ENCODE measurements around the gene LARGE1.

GRCh38 chr22:33906475-33906874, 13.8 kb downstream of the LARGE1 start:
- TF ChIP-seq, protein P1, sequence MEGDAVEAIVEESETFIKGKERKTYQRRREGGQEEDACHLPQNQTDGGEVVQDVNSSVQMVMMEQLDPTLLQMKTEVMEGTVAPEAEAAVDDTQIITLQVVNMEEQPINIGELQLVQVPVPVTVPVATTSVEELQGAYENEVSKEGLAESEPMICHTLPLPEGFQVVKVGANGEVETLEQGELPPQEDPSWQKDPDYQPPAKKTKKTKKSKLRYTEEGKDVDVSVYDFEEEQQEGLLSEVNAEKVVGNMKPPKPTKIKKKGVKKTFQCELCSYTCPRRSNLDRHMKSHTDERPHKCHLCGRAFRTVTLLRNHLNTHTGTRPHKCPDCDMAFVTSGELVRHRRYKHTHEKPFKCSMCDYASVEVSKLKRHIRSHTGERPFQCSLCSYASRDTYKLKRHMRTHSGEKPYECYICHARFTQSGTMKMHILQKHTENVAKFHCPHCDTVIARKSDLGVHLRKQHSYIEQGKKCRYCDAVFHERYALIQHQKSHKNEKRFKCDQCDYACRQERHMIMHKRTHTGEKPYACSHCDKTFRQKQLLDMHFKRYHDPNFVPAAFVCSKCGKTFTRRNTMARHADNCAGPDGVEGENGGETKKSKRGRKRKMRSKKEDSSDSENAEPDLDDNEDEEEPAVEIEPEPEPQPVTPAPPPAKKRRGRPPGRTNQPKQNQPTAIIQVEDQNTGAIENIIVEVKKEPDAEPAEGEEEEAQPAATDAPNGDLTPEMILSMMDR (IDR thresholded peaks at IDR 0.05; ENCODE audit: poor library complexity): no peak
- TF ChIP-seq EZH2phosphoT487 (IDR thresholded peaks at IDR 0.05; ENCODE audit: low read depth, severe bottlenecking, unreplicated experiment) (no peak), EZH2 (IDR thresholded peaks at IDR 0.05; ENCODE audit: borderline replicate concordance) (no peak)

All from hepatocyte (in vitro differentiated cells).